ENCODE data around the gene SAMD4A.

SAMD4A gene

DNA sequence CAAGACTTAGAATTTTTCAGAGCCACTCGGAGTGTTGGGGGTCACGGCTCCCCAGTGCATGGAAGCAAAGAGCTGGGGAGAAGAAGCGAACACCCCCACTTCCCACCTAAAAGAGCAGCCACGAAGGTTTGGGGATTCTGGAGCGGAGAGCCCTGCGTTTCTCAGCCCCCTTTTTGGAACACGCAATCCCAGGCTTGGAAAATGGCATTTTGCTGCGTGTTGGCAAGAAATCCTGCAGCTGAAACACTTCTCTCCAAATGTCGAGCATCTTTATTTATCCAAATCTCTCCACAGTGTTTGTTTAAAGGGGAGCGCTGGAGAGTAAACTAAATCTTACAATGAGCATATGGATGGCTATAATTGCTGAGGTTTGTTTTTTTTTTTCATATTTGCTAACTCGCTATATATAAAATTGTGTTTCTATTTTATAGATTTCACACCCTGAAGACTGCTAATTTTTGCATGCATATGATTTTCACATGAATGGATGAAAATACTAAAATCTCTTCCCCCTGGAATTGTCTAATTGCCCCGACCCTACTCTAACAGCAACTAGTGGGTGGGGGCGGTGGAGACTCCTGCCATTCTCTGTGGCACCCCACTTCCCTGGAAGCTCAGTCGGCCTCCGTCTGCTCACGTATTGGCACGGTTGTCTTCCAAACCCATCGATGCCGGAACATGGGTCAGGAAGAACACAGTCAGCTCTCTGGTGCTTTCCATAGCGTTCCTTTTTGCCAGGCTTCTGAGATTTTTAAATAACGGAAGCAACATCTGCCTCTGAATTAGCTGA is 215.2 kb downstream of the SAMD4A start:
- no peak for DNase-seq (ENCODE audit: extremely low read depth, insufficient read length)
- TF ChIP-seq, protein P1, sequence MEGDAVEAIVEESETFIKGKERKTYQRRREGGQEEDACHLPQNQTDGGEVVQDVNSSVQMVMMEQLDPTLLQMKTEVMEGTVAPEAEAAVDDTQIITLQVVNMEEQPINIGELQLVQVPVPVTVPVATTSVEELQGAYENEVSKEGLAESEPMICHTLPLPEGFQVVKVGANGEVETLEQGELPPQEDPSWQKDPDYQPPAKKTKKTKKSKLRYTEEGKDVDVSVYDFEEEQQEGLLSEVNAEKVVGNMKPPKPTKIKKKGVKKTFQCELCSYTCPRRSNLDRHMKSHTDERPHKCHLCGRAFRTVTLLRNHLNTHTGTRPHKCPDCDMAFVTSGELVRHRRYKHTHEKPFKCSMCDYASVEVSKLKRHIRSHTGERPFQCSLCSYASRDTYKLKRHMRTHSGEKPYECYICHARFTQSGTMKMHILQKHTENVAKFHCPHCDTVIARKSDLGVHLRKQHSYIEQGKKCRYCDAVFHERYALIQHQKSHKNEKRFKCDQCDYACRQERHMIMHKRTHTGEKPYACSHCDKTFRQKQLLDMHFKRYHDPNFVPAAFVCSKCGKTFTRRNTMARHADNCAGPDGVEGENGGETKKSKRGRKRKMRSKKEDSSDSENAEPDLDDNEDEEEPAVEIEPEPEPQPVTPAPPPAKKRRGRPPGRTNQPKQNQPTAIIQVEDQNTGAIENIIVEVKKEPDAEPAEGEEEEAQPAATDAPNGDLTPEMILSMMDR (IDR thresholded peaks at IDR 0.05; ENCODE audit: insufficient read depth, low read length, poor library complexity, severe bottlenecking): no peak
- Histone ChIP-seq H3K4me3 (replicated peaks; ENCODE audit: low read depth, low read length) (no peak overlapping the region), H3K36me3 (ENCODE audit: control insufficient read depth, insufficient read depth, low read length) (no peaks in the 10 kb centered on the region), H3K27me3 (replicated peaks; ENCODE audit: control insufficient read depth, insufficient read depth, low read length) (no peaks in the 10 kb centered on the region)

DNA sequence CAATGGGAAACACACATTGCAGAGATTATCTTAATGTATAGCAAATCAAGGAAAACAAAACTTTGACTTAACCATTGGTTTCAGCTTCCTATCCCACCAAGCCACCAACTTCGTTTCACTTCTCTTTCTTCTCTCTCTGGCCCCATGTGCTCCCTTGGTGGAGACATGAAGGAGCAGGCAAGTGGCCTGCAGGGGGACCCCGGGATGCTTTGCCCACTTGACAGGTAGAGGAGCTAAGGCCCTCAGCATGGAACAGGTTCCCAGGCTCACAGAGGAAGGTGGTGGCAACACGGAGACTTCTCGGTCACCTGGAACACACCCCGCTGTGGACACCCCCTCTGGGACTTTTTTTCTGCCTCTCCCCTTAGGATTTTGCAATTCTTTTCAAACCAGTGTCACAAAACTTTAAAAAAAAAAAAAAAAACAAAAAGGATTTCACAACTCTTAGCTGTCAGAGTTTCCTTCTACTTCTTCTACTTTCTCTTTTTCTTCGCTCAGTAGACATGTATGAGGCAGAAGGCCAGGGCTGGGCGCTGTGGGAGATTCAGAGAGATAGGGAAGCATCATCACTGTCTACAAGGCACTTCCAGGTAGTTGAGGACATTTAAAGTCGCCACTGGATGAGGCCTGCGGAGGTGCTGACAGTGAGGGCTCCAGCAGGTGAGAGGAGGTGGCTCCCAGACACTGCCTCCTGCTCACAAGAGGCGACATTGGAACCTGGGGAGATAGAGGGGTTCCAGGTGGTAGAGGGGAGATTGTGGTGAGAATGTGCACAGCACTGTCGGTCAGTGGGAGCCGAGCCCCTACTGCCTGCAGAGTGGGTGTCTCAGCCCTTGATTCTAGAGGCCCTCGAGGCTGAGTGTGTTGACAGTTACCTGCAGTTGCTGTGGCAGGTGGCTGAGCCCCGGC is 216.1 kb downstream of the SAMD4A start:
- no peaks in the 10 kb centered on the region for H3K36me3 ChIP-seq (ENCODE audit: control insufficient read depth, insufficient read depth, low read length)
- DNase-seq (ENCODE audit: extremely low read depth, insufficient read length): peak; percentile 54
- TF ChIP-seq, protein P1 (IDR thresholded peaks at IDR 0.05; ENCODE audit: insufficient read depth, low read length, poor library complexity, severe bottlenecking): peak; percentile 76
- no peak overlapping the region for H3K4me3 ChIP-seq (replicated peaks; ENCODE audit: low read depth, low read length)
- no peaks in the 10 kb centered on the region for H3K27me3 ChIP-seq (replicated peaks; ENCODE audit: control insufficient read depth, insufficient read depth, low read length)

DNA sequence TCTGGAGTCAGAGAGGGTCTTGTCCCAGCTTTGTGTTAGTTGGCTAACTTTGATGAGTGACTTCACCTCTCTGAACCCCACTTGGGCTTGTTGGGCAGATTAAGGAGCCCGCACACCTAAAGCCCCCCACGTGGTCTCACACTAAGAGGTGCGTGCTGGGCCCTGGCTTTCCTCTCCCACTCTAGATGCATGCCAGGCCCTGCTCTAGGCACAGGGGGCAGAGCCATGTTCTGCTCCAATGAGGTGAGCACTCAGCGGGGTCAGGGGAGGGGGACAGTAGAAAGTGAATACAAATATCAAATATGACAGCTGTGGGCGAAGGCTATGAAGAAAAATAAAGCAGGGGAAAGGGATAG is 216.7 kb downstream of the SAMD4A start:
- no peak overlapping the region for H3K4me3 ChIP-seq (replicated peaks; ENCODE audit: low read depth, low read length)
- DNase-seq (ENCODE audit: extremely low read depth, insufficient read length): no peak
- H3K36me3 ChIP-seq (ENCODE audit: control insufficient read depth, insufficient read depth, low read length): no peaks in the 10 kb centered on the region
- TF ChIP-seq, protein P1 (IDR thresholded peaks at IDR 0.05; ENCODE audit: insufficient read depth, low read length, poor library complexity, severe bottlenecking): no peak
- no peaks in the 10 kb centered on the region for H3K27me3 ChIP-seq (replicated peaks; ENCODE audit: control insufficient read depth, insufficient read depth, low read length)

DNA sequence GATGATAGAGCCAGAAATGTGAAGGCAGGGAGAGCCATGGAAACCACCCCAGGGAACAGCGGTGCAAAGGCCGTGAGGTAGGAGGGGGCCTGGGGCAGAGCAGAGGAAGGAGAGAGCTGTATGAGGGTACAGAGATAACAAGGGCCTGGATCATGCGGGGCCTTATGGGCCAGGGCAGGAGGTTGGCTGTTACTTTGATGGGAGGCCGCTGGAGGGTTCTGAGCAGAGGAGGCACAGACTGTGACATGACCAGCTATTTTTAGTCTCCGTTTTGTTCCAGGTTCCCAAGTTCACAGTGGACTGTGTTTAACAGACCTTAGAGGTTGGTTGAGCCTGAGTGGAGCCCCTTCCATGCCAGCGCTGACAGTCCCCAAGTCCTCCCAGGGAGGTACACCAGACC is 217.1 kb downstream of the SAMD4A start:
- Histone ChIP-seq H3K36me3 (ENCODE audit: control insufficient read depth, insufficient read depth, low read length) (no peaks in the 10 kb centered on the region), H3K4me3 (replicated peaks; ENCODE audit: low read depth, low read length) (no peak overlapping the region)

DNA sequence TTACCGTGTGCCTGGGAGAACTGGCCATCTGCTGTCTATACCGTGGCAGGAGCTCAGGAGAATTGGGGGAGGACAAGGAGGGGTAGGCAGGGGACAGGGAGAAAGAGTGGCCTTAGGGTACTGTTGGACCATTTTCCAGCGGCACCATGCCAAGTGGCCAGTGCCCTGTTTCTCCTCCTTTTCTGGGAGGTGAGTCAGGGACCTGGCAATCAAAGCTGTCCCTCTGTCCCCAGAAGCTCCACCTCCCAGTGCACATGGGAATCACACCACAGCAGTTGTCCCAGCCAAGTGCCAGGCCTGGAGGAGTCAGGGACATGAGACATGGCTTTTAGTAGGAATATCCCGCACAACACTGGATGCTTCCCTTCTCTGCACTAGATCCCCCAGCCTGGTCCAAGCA is 217.7 kb downstream of the SAMD4A start:
- DNase-seq (ENCODE audit: extremely low read depth, insufficient read length): no peak
- no peak overlapping the region for H3K4me3 ChIP-seq (replicated peaks; ENCODE audit: low read depth, low read length)
- H3K36me3 ChIP-seq (ENCODE audit: control insufficient read depth, insufficient read depth, low read length): no peaks in the 10 kb centered on the region
- TF ChIP-seq, protein P1 (IDR thresholded peaks at IDR 0.05; ENCODE audit: insufficient read depth, low read length, poor library complexity, severe bottlenecking): no peak
- H3K27me3 ChIP-seq (replicated peaks; ENCODE audit: control insufficient read depth, insufficient read depth, low read length): no peaks in the 10 kb centered on the region

More for the DNA sequence above, 217.1 kb downstream of the SAMD4A start:
- DNase-seq (ENCODE audit: extremely low read depth, insufficient read length): no peak
- TF ChIP-seq, protein P1 (IDR thresholded peaks at IDR 0.05; ENCODE audit: insufficient read depth, low read length, poor library complexity, severe bottlenecking): no peak
- no peaks in the 10 kb centered on the region for H3K27me3 ChIP-seq (replicated peaks; ENCODE audit: control insufficient read depth, insufficient read depth, low read length)

Measured in GM06990 (cell line).